Thoracic aorta (tissue), 2 donors: Measurements from ENCODE around the gene TUG1. TPM values are rescaled to one million over a fixed set of nuclear protein-coding genes. Genes with fewer than 3 reads are reported as not detected.

Source experiments
- ATAC-seq: fragments of 150-250 bp; one replicate; pipeline ENCODE4 v1.8.0; 2017; ENCODE audit warnings: low read depth; ENCODE audit not compliant: insufficient number of reproducible peaks, low FRiP score
- DNase-seq: peaks from one replicate; pipeline ENCODE4 v3.0.0-alpha.2; 2020; ENCODE audit warnings: low spot score
- H3K27ac ChIP-seq, 2 donors: fragments of 200-600 bp; sonication (generic); 1 replicate in 1 of 2; 2 replicates in 1 of 2; pipeline ENCODE4 v1.5.1; 2016; ENCODE audit warnings: mild to moderate bottlenecking in 2 of 2, moderate library complexity in 2 of 2
- H3K27me3 ChIP-seq: fragments of 200-600 bp; sonication (generic); replicated peaks from 2 replicates; pipeline ENCODE4 v1.6.0; 2016; ENCODE audit warnings: mild to moderate bottlenecking; ENCODE audit not compliant: insufficient read depth
- H3K36me3 ChIP-seq: fragments of 200-600 bp; sonication (generic); one replicate; pipeline ENCODE4 v1.5.1; 2016
- H3K4me1 ChIP-seq, 2 donors: fragments of 200-600 bp; sonication (generic); 1 replicate in 1 of 2; 2 replicates in 1 of 2; pipeline versions ENCODE4 v1.5.1 to v1.6.0; 2016; ENCODE audit warnings: low read depth in 2 of 2, mild to moderate bottlenecking in 1 of 2; ENCODE audit not compliant: control insufficient read depth in 1 of 2
- H3K4me3 ChIP-seq: fragments of 200-600 bp; sonication (generic); 2 replicates; pipeline ENCODE4 v1.5.1; 2016; ENCODE audit warnings: mild to moderate bottlenecking
- H3K9me3 ChIP-seq: fragments of 200-600 bp; sonication (generic); 2 replicates; pipeline ENCODE4 v1.5.1; 2016
- total RNA-seq, 2 donors: library from RNA; depleted of rRNA; stranded (reverse); fragments of >200 nt; gene quantifications; one replicate each; pipeline versions ENCODE4 v1.1.0 to v1.2.3, GENCODE V29; 2016
- TF ChIP-seq, protein P1 (sequence below): fragments of 200-600 bp; sonication (generic); IDR thresholded peaks from one replicate; pipeline ENCODE4 v1.5.1; 2019; ENCODE audit warnings: antibody characterized with exemption

Gene TUG1
- total RNA-seq, 2 donors from 2014 or later = 69.0 to 109 TPM

DNA sequence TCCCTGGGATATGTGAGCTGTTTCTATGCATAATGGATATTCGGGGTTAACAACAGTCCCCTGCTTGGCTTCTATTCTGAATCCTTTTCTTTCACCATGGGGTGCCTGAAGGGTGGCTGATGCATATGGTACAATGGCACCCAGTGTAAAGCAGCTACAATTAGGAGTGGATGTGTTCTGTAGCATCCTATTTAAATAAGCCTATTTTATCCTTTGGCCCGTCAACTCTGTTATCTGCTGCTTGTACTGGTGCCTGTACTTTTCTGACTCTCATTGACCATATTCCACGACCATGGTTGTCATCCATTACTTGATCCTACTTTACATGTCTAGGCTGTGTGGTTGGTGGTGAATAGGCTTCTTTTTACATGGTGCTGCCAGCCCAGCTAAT is 1.3 kb downstream of the TUG1 start:
- Histone ChIP-seq H3K27me3 (no peaks in the 10 kb centered on the region), H3K4me1 (peaks cover 13 to 36% of the 10 kb centered on the region in 2 donors), H3K27ac (peak overlapping the region; percentile 94 to 97), H3K4me3 (peak overlapping the region; percentile 95), H3K9me3 (peaks cover 53% of the 10 kb centered on the region), H3K36me3 (peaks cover 48% of the 10 kb centered on the region)
- TF ChIP-seq, protein P1, sequence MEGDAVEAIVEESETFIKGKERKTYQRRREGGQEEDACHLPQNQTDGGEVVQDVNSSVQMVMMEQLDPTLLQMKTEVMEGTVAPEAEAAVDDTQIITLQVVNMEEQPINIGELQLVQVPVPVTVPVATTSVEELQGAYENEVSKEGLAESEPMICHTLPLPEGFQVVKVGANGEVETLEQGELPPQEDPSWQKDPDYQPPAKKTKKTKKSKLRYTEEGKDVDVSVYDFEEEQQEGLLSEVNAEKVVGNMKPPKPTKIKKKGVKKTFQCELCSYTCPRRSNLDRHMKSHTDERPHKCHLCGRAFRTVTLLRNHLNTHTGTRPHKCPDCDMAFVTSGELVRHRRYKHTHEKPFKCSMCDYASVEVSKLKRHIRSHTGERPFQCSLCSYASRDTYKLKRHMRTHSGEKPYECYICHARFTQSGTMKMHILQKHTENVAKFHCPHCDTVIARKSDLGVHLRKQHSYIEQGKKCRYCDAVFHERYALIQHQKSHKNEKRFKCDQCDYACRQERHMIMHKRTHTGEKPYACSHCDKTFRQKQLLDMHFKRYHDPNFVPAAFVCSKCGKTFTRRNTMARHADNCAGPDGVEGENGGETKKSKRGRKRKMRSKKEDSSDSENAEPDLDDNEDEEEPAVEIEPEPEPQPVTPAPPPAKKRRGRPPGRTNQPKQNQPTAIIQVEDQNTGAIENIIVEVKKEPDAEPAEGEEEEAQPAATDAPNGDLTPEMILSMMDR = no peak
- no peak for ATAC-seq
- no peak for DNase-seq

DNA sequence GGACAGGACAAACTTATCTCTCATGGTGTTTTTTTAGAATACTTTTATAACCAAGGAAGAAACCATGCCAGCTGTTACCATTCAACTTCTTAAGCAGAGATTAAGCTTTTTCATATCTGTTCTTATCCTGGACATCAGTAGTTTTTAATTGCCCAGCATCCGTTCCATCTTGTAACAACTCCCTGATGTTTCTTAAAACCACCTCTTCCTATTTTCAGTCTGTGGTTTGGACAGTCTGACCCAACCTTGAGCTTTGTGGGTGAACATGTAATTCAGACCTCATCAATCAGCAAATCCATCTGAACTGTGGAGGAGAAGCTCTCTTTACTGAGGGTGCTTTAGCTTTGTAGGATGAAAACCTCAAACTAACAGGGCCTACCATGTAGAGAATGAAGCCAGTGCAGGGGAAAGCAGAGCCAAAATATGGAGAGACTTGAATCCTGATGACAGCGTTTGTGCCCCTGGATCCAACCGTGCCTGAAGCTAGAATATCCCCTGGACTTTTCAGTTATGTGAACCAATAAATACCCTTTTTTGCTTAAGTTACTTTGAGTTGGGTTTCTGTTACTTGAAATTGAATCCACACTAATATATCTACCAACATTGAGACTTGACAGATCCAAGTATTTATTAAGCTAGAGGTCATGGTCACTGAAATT is 9.4 kb downstream of the TUG1 start:
- TF ChIP-seq, protein P1 = no peak
- no peak for ATAC-seq
- no peak for DNase-seq
- Histone ChIP-seq H3K9me3 (peaks cover 80% of the 10 kb centered on the region), H3K4me1 (no peaks in the 10 kb centered on the region), H3K4me3 (no peak overlapping the region), H3K27ac (no peak overlapping the region), H3K27me3 (no peaks in the 10 kb centered on the region), H3K36me3 (peaks cover 20% of the 10 kb centered on the region)

DNA sequence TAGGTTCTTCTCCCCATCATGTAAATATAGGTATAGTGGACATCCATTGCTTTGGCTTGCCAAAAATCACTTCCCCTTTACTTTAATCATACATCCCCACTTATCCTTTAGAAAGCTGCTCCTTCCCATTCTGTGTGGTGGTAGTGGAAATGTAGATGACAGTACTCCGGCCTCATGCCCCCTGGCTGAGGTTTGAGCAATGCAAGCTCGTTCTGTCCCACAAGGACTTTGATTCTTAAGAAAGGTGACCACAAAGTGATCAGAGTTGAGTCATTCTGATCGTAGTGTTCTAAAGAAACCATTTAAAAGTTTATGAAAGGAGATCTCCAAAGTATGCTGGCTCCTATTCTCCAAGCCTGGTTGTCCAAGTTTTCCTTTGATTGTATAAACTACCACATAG is 10.9 kb downstream of the TUG1 start:
- TF ChIP-seq, protein P1 = no peak
- peaks cover 69% of the 10 kb centered on the region for H3K9me3 ChIP-seq
- no peak for ATAC-seq
- H3K4me3 ChIP-seq = no peak overlapping the region
- no peaks in the 10 kb centered on the region for H3K27me3 ChIP-seq
- H3K4me1 ChIP-seq = no peaks in the 10 kb centered on the region
- no peak overlapping the region for H3K27ac ChIP-seq
- no peak for DNase-seq
- peaks cover 7% of the 10 kb centered on the region for H3K36me3 ChIP-seq

DNA sequence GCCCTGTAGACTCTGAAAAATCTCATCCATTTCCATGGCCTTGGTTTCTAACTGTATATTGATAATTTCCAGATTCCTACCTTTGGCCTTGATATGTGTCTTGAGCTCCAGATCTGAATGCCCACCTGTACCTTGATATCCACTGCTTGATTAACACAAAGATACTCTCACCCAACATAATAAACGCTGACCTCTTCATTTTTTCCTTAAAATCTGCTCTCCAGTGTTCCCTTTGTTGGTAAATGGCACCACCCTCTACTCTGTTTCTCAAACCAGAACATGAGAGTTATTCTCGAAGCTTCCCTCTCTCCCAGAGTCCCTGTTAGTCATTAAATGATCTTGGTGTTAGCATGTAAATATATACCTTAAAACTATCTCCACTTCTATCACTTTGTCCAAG is 13.4 kb downstream of the TUG1 start:
- Histone ChIP-seq H3K9me3 (peaks cover 44% of the 10 kb centered on the region), H3K36me3 (no peaks in the 10 kb centered on the region), H3K4me1 (no peaks in the 10 kb centered on the region), H3K4me3 (no peak overlapping the region), H3K27me3 (no peaks in the 10 kb centered on the region), H3K27ac (no peak overlapping the region)
- no peak for ATAC-seq
- TF ChIP-seq, protein P1 = no peak
- no peak for DNase-seq

DNA sequence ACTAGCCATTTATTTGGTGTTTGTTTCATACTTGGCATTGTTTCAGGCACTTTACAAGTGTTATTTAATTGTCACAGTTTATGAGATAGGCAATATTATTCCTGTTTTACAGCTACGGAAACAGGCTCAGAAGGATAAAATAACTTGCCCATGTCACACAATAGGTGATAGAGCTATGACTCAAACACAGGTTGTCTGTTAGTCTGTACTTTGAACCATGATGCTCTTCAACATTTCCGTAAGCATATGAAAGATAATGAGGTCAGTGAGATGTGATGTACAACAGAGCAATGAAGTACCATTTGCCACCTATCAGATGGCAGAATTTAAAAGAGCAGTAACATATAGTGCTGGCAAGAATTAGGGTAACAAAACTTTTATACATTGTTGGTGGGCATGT is 15.3 kb downstream of the TUG1 start:
- H3K27ac ChIP-seq = no peak overlapping the region
- ATAC-seq (no peak), DNase-seq (no peak)
- peaks cover 31% of the 10 kb centered on the region for H3K9me3 ChIP-seq
- H3K36me3 ChIP-seq = no peaks in the 10 kb centered on the region
- TF ChIP-seq, protein P1 = no peak
- H3K4me3 ChIP-seq = no peak overlapping the region
- H3K27me3 ChIP-seq = no peaks in the 10 kb centered on the region
- peaks cover 4 to 13% of the 10 kb centered on the region in 2 donors for H3K4me1 ChIP-seq
